ENCODE measurements around the gene IQCH. TPM values are rescaled to one million over a fixed set of nuclear protein-coding genes. Genes with fewer than 3 reads are reported as not detected.

The IQCH gene
- total RNA-seq, 1 donor from 2014 or later: 4.5 TPM

DNA sequence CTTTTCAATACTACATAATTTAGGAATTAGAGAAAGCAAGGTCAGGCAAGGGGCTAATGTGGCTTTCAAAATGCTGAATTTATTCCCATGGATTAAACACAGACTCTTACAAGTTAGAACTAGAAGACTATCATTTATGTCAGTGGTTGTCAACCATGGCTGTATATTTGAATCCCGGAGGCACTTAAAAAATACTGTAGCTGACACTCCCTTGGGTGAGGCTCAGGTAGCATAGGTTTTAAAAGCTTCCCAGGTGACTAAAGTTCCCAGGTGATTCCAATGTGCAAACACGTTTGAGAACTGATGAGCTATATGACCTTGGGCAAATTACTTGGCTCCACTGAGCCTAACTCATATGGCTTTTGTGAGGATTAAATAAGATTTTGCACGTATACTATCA is 29.7 kb upstream of the IQCH start:
- TF ChIP-seq, protein P1, sequence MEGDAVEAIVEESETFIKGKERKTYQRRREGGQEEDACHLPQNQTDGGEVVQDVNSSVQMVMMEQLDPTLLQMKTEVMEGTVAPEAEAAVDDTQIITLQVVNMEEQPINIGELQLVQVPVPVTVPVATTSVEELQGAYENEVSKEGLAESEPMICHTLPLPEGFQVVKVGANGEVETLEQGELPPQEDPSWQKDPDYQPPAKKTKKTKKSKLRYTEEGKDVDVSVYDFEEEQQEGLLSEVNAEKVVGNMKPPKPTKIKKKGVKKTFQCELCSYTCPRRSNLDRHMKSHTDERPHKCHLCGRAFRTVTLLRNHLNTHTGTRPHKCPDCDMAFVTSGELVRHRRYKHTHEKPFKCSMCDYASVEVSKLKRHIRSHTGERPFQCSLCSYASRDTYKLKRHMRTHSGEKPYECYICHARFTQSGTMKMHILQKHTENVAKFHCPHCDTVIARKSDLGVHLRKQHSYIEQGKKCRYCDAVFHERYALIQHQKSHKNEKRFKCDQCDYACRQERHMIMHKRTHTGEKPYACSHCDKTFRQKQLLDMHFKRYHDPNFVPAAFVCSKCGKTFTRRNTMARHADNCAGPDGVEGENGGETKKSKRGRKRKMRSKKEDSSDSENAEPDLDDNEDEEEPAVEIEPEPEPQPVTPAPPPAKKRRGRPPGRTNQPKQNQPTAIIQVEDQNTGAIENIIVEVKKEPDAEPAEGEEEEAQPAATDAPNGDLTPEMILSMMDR (IDR thresholded peaks at IDR 0.05; ENCODE audit: partially characterized antibody, unreplicated experiment): no peak
- no peak for DNase-seq
- H3K4me1 Mint-ChIP-seq (ENCODE audit: low read depth, unreplicated experiment): no peaks in the 10 kb centered on the region
- H3K27ac Mint-ChIP-seq (ENCODE audit: unreplicated experiment): no peak overlapping the region
- no peaks in the 10 kb centered on the region for H3K36me3 Mint-ChIP-seq (ENCODE audit: unreplicated experiment)
- H3K27me3 Mint-ChIP-seq (ENCODE audit: unreplicated experiment): peaks cover 2% of the 10 kb centered on the region
- no peaks in the 10 kb centered on the region for H3K9me3 Mint-ChIP-seq (ENCODE audit: unreplicated experiment)
- no peak overlapping the region for H3K4me3 Mint-ChIP-seq (ENCODE audit: unreplicated experiment)

DNA sequence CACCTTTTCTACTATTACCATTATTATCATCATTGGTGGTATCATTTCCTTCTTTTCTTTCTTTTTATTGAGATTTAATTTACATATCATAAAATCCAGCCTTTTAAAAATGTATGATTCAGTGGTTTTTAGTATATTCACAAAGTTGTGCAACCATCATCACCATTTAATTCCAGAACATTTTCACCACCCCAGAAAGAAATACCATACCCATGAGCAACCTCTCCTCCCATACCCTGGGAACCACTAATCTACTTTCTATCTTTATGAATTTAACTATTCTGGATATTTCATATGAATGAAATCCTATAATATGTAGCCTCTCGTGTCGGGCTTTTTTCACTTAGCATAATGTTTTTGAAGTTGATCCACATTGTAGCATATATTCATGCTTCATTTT is 29.2 kb upstream of the IQCH start:
- no peak overlapping the region for H3K4me3 Mint-ChIP-seq (ENCODE audit: unreplicated experiment)
- H3K36me3 Mint-ChIP-seq (ENCODE audit: unreplicated experiment): no peaks in the 10 kb centered on the region
- no peak overlapping the region for H3K27ac Mint-ChIP-seq (ENCODE audit: unreplicated experiment)
- H3K9me3 Mint-ChIP-seq (ENCODE audit: unreplicated experiment): no peaks in the 10 kb centered on the region
- TF ChIP-seq, protein P1 (IDR thresholded peaks at IDR 0.05; ENCODE audit: partially characterized antibody, unreplicated experiment): no peak
- no peak for DNase-seq
- H3K27me3 Mint-ChIP-seq (ENCODE audit: unreplicated experiment): peaks cover 2% of the 10 kb centered on the region
- H3K4me1 Mint-ChIP-seq (ENCODE audit: low read depth, unreplicated experiment): no peaks in the 10 kb centered on the region

DNA sequence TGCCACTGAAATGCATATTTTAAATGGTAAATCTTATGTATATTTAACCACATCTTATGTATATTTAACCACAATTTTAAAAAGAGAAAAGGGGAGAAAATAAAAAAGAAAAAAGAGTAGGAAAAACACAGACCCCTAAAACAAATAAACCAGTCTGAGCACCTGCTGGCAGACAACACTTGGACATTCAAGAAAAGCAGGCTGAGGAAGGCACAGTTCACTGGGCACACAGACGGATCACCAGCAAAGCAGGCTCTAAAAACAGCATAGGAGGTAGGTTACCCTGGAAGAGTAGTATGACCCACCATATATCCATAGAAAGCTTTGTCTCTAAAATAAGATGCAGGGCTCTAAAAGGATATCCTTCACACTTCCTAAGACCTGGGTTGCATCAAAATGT is 27.2 kb upstream of the IQCH start:
- H3K27ac Mint-ChIP-seq (ENCODE audit: unreplicated experiment): no peak overlapping the region
- TF ChIP-seq, protein P1 (IDR thresholded peaks at IDR 0.05; ENCODE audit: partially characterized antibody, unreplicated experiment): no peak
- H3K27me3 Mint-ChIP-seq (ENCODE audit: unreplicated experiment): peaks cover 2% of the 10 kb centered on the region
- no peaks in the 10 kb centered on the region for H3K4me1 Mint-ChIP-seq (ENCODE audit: low read depth, unreplicated experiment)
- no peak for DNase-seq
- H3K36me3 Mint-ChIP-seq (ENCODE audit: unreplicated experiment): no peaks in the 10 kb centered on the region
- no peak overlapping the region for H3K4me3 Mint-ChIP-seq (ENCODE audit: unreplicated experiment)
- no peaks in the 10 kb centered on the region for H3K9me3 Mint-ChIP-seq (ENCODE audit: unreplicated experiment)

DNA sequence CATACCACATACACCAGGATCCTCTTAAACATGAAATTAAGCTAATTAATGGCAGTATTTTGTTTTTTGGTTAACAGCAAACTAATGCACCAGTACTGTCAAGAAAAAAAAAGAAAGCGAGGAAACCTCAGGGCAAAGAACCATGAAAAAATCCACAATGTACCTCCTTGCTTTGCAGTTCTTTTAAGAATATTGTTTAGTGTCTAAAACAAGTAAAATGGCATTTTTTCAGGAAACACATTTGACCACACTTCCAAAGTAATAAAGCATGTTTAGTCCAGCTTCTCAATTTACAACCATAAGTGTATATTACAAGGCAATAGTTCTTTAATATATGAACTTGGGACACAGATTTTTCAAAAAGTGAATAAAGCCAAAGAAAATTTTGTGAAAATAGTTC is 26.7 kb upstream of the IQCH start:
- H3K36me3 Mint-ChIP-seq (ENCODE audit: unreplicated experiment): no peaks in the 10 kb centered on the region
- H3K9me3 Mint-ChIP-seq (ENCODE audit: unreplicated experiment): no peaks in the 10 kb centered on the region
- peaks cover 2% of the 10 kb centered on the region for H3K27me3 Mint-ChIP-seq (ENCODE audit: unreplicated experiment)
- H3K4me1 Mint-ChIP-seq (ENCODE audit: low read depth, unreplicated experiment): no peaks in the 10 kb centered on the region
- TF ChIP-seq, protein P1 (IDR thresholded peaks at IDR 0.05; ENCODE audit: partially characterized antibody, unreplicated experiment): no peak
- H3K27ac Mint-ChIP-seq (ENCODE audit: unreplicated experiment): no peak overlapping the region
- no peak for DNase-seq
- H3K4me3 Mint-ChIP-seq (ENCODE audit: unreplicated experiment): no peak overlapping the region

DNA sequence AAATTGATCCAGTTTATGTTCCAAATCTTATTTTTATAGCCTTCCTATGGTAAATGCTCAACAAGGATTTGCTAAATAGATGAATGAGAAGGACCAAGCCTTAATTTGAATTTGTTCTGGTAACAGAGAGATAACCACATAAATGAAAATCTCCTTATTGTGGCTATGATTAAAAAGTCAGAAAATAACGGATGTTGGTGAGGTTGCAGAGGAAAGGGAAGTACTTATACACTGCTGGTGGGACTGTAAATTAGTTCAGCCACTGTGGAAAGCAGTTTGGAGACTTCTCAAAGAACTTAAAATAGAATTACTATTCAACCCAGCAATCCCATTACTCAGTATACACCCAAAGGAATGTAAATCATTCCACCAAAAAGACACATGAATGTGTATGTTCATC is 26.3 kb upstream of the IQCH start:
- Mint-ChIP-seq H3K4me3 (ENCODE audit: unreplicated experiment) (no peak overlapping the region), H3K36me3 (ENCODE audit: unreplicated experiment) (no peaks in the 10 kb centered on the region), H3K9me3 (ENCODE audit: unreplicated experiment) (no peaks in the 10 kb centered on the region), H3K27me3 (ENCODE audit: unreplicated experiment) (peaks cover 2% of the 10 kb centered on the region), H3K4me1 (ENCODE audit: low read depth, unreplicated experiment) (no peaks in the 10 kb centered on the region), H3K27ac (ENCODE audit: unreplicated experiment) (no peak overlapping the region)
- TF ChIP-seq, protein P1 (IDR thresholded peaks at IDR 0.05; ENCODE audit: partially characterized antibody, unreplicated experiment): no peak
- DNase-seq: no peak
